Glomerular visceral epithelial cell (primary cell): ENCODE data around the gene MTR.

Source experiments
- DNase-seq: peaks from one replicate; pipeline ENCODE4 v3.0.0-alpha.2; 2016; ENCODE audit errors: extremely low spot score

MTR gene

DNA sequence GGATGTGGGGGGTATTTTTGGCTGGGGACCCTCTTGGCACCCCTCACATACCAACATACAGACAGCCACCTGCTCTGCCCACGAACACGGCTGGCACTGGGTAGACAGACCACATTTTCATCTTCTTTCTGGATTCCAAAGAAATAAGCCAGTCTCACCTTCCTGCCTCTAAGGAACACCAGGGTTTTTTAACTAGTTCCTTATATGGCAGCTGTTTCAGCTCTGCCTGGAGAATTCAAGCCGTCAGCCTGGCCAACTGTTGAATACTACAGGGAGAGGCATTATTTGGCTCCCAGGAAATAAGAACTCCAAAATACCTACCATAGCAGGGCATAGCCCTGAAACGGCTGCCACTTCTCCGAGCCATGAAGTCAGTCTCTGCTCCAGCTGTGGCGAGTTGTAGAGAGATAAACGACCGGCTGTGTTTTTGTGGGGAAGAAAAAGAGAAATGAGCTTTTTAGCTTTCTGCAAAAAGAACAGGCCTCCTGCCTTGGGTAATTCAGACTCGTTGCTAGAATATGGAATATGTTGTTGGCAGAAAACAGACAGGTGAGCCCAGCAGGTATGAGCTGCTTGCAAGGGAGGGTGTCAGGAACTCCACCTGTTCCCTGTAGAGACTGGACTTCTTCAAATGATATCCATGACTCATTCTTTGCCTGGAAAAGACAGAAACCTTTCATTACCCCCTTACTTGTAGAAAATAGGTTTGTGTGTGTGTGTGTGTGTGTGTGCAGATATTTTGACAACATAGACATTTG lies 157.3 kb downstream of the MTR start:
- DNase-seq = no peak

DNA sequence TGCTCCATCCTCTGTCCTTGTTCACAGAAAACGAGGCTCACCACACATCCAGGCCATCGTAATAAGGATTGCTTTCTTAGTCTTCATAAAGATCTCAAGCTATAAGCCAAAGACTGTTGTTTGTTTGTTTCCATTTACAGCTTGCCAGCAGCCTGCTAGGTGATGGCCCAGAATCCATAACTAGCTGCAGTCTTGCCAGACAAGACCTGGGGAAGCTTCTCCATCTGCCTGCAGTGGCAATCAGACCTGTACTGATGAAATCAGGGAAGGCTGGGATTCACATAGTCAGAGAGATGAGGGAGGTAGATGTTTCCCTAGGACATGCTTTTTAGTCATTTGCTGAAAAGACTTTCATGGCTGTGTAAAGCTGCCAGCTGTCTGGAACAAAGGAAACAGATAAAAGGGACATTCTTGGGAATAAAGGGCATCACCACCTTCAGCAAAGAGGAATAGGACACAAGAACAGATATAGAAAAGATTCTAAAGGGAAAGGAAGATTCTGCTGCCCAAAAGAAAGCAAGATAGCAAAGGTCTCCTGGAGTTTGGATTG lies 158.1 kb downstream of the MTR start:
- DNase-seq = no peak
